ENCODE results near the gene TSGA10IP.

- TF ChIP-seq CTCF (IDR thresholded peaks at IDR 0.05 in 8 of 11, conservative IDR thresholded peaks at IDR 0.05 in 3 of 11) (no peak), POLR2AphosphoS5 (IDR thresholded peaks at IDR 0.05) (no peak), POLR2A (IDR thresholded peaks at IDR 0.05) (no peak)
These were observed at the start of gene TSGA10IP for GRCh38 chr11:65945430-65945911.
